GM18508 (cell line): ENCODE measurements around the gene SLC19A3.
"Not testable (repeated sequence)": the region's sequence is repeated elsewhere in the genome, so short reads cannot be mapped to it uniquely, and the experiment has no call there.

Experiments
- ATAC-seq: cut with Tn5 transposase; IDR thresholded peaks from one replicate; pipeline ENCODE4 v1.9.1; 2021; ENCODE audit warnings: moderate number of reproducible peaks; ENCODE audit not compliant: insufficient read depth, unreplicated experiment

Gene SLC19A3

GRCh38 chr2:227717687-227718567 lies at the start of gene SLC19A3:
Gene SLC19A3, minus strand, starts transcription at chr2:227718028. Its CDS starts 15,710 bp downstream, at chr2:227702318.
- ATAC-seq: no peak

GRCh38 chr2:227766373-227766883 lies 48.6 kb upstream of the SLC19A3 start:
- ATAC-seq: peak; percentile 86

GRCh38 chr2:227765788-227766372 lies 48.1 kb upstream of the SLC19A3 start:
- ATAC-seq: no peak

GRCh38 chr2:227761740-227762476 lies 44.1 kb upstream of the SLC19A3 start:
- no peak for ATAC-seq

- no peak for ATAC-seq
These were observed 41.7 kb upstream of the SLC19A3 start for GRCh38 chr2:227759411-227760118.

GRCh38 chr2:227756261-227756660 lies 38.4 kb upstream of the SLC19A3 start:
- not testable (repeated sequence) for ATAC-seq

- no peak for ATAC-seq
These were observed 30.3 kb upstream of the SLC19A3 start for GRCh38 chr2:227748079-227748478.

- ATAC-seq: no peak
These were observed 27.8 kb upstream of the SLC19A3 start, which contains the start of gene SCYGR8 for GRCh38 chr2:227745594-227745993. Gene SCYGR8, plus strand, starts transcription at chr2:227745894. Its CDS starts 0 bp downstream, at chr2:227745894.

- ATAC-seq: not testable (repeated sequence)
These were observed 22.9 kb upstream of the SLC19A3 start for GRCh38 chr2:227740705-227741104.

GRCh38 chr2:227739351-227739750 lies 21.5 kb upstream of the SLC19A3 start:
- ATAC-seq: no peak

GRCh38 chr2:227728035-227728434 lies 10.2 kb upstream of the SLC19A3 start, which contains the start of gene SCYGR7:
Gene SCYGR7, plus strand, starts transcription at chr2:227728335. Its CDS starts 0 bp downstream, at chr2:227728335.
- ATAC-seq: no peak

GRCh38 chr2:227724394-227725039 lies 6.7 kb upstream of the SLC19A3 start, which contains the start of gene SCYGR6:
Gene SCYGR6, minus strand, starts transcription at chr2:227724757. Its CDS starts 0 bp downstream, at chr2:227724757.
- no peak for ATAC-seq

GRCh38 chr2:227722821-227723220 lies 5.0 kb upstream of the SLC19A3 start:
- ATAC-seq: not testable (repeated sequence)

- no peak for ATAC-seq
These were observed 2.9 kb upstream of the SLC19A3 start for GRCh38 chr2:227720680-227721079.

GRCh38 chr2:227719641-227720040 lies 1.8 kb upstream of the SLC19A3 start:
- ATAC-seq: no peak

- no peak for ATAC-seq
These were observed 1.3 kb downstream of the SLC19A3 start for GRCh38 chr2:227716501-227716900.

GRCh38 chr2:227713291-227713690 lies 4.5 kb downstream of the SLC19A3 start:
- ATAC-seq: no peak

GRCh38 chr2:227710986-227711385 lies 6.8 kb downstream of the SLC19A3 start:
- ATAC-seq: no peak

- no peak for ATAC-seq
These were observed 10.4 kb downstream of the SLC19A3 start for GRCh38 chr2:227707390-227707789.
